ENCODE data around the gene STYX. TPM values are rescaled to one million over a fixed set of nuclear protein-coding genes. Genes with fewer than 3 reads are reported as not detected.
"Not testable (repeated sequence)": the region's sequence is repeated elsewhere in the genome, so short reads cannot be mapped to it uniquely, and the experiment has no call there.

Gene STYX
- total RNA-seq, 1 donor from 2014 or later = 12.8 TPM

- Histone ChIP-seq H3K4me3 (no peak overlapping the region), H3K36me3 (peaks cover 56% of the 10 kb centered on the region), H3K27ac (no peak overlapping the region), H3K4me1 (no peaks in the 10 kb centered on the region), H3K9me3 (no peaks in the 10 kb centered on the region), H3K27me3 (no peaks in the 10 kb centered on the region)
- TF ChIP-seq CTCF (IDR thresholded peaks at IDR 0.05) = no peak
- ATAC-seq (no peak), DNase-seq (no peak)
- intact Hi-C loops (cut with DNase I) = no loop called here
Measured at GRCh38 chr14:52748647-52749292, 18.8 kb downstream of the STYX start.

GRCh38 chr14:52755607-52756316, 25.8 kb downstream of the STYX start:
- no peak for ATAC-seq
- Histone ChIP-seq H3K4me1 (no peaks in the 10 kb centered on the region), H3K36me3 (peaks cover 34% of the 10 kb centered on the region), H3K9me3 (no peaks in the 10 kb centered on the region), H3K27me3 (no peaks in the 10 kb centered on the region), H3K4me3 (no peak overlapping the region), H3K27ac (no peak overlapping the region)
- DNase-seq = no peak
- no peak for TF ChIP-seq CTCF (IDR thresholded peaks at IDR 0.05)
- intact Hi-C loops (cut with DNase I) = no loop called here

GRCh38 chr14:52759145-52759544, 29.2 kb downstream of the STYX start:
- DNase-seq = no peak
- H3K27ac ChIP-seq = no peak overlapping the region
- intact Hi-C loops (cut with DNase I) = no loop called here

GRCh38 chr14:52762923-52763322, 33.0 kb downstream of the STYX start:
- H3K36me3 ChIP-seq = peaks cover 69% of the 10 kb centered on the region

More at GRCh38 chr14:52759145-52759544, 29.2 kb downstream of the STYX start:
- ATAC-seq = no peak
- H3K27me3 ChIP-seq = no peaks in the 10 kb centered on the region
- H3K4me1 ChIP-seq = no peaks in the 10 kb centered on the region
- no peak for TF ChIP-seq CTCF (IDR thresholded peaks at IDR 0.05)
- H3K4me3 ChIP-seq = no peak overlapping the region
- H3K9me3 ChIP-seq = no peaks in the 10 kb centered on the region
- H3K36me3 ChIP-seq = peaks cover 47% of the 10 kb centered on the region

GRCh38 chr14:52767058-52767833, 37.3 kb downstream of the STYX start:
- TF ChIP-seq CTCF (IDR thresholded peaks at IDR 0.05) = no peak
- H3K9me3 ChIP-seq = no peaks in the 10 kb centered on the region
- no peaks in the 10 kb centered on the region for H3K4me1 ChIP-seq
- intact Hi-C loops (cut with DNase I) = no loop called here
- ATAC-seq (no peak), DNase-seq (no peak)
- H3K36me3 ChIP-seq = peaks cover 61% of the 10 kb centered on the region
- H3K27ac ChIP-seq = no peak overlapping the region
- H3K27me3 ChIP-seq = no peaks in the 10 kb centered on the region
- H3K4me3 ChIP-seq = no peak overlapping the region

More at GRCh38 chr14:52762923-52763322, 33.0 kb downstream of the STYX start:
- intact Hi-C loops (cut with DNase I); H3K9me3 ChIP-seq; DNase-seq; H3K4me1 ChIP-seq; H3K4me3 ChIP-seq; H3K27ac ChIP-seq; H3K27me3 ChIP-seq; ATAC-seq: not testable (repeated sequence)

- no peak for DNase-seq
- H3K27ac ChIP-seq = no peak overlapping the region
- H3K4me1 ChIP-seq = no peaks in the 10 kb centered on the region
- no peak for TF ChIP-seq CTCF (IDR thresholded peaks at IDR 0.05)
- no peaks in the 10 kb centered on the region for H3K9me3 ChIP-seq
- H3K4me3 ChIP-seq = no peak overlapping the region
- ATAC-seq = no peak
- intact Hi-C loops (cut with DNase I) = no loop called here
- no peaks in the 10 kb centered on the region for H3K27me3 ChIP-seq
- H3K36me3 ChIP-seq = peaks cover 67% of the 10 kb centered on the region
Measured at GRCh38 chr14:52769887-52770286, 39.9 kb downstream of the STYX start.
